ENCODE data around the gene FUZ. TPM values are rescaled to one million over a fixed set of nuclear protein-coding genes. Genes with fewer than 3 reads are reported as not detected.

The FUZ gene
- total RNA-seq, 1 donor from 2014 or later: 13.2 TPM

DNA sequence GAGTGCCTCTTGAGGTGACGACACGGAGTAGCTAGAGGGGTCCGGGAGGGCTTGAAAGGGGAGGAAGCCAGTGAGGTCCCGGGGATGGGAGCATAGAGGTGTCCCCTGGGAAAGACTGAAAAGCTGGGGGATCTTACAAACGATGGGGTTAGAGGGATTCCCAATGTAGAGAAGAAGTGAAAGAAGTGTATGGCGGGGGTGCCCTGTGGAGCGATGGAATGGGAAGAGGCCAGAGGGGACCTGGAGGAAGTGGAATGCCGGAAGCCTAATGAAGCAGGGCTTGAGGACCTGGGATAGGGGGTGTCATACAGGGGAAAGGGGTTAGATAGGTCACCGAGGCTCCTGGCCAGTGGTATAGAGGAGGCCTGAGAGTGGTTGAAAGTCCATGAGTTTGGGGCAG, 45.7 kb downstream of the FUZ start:
- peak overlapping the region; percentile 77 for H3K4me3 ChIP-seq (ENCODE audit: low read depth, low read length)
- DNase-seq (ENCODE audit: low read depth): no peak
- H3K36me3 ChIP-seq (ENCODE audit: control insufficient read depth, insufficient read depth, low read length): no peaks in the 10 kb centered on the region
- TF ChIP-seq, protein P1, sequence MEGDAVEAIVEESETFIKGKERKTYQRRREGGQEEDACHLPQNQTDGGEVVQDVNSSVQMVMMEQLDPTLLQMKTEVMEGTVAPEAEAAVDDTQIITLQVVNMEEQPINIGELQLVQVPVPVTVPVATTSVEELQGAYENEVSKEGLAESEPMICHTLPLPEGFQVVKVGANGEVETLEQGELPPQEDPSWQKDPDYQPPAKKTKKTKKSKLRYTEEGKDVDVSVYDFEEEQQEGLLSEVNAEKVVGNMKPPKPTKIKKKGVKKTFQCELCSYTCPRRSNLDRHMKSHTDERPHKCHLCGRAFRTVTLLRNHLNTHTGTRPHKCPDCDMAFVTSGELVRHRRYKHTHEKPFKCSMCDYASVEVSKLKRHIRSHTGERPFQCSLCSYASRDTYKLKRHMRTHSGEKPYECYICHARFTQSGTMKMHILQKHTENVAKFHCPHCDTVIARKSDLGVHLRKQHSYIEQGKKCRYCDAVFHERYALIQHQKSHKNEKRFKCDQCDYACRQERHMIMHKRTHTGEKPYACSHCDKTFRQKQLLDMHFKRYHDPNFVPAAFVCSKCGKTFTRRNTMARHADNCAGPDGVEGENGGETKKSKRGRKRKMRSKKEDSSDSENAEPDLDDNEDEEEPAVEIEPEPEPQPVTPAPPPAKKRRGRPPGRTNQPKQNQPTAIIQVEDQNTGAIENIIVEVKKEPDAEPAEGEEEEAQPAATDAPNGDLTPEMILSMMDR (IDR thresholded peaks at IDR 0.05; ENCODE audit: insufficient read depth, low read length, poor library complexity, severe bottlenecking): no peak
- no peaks in the 10 kb centered on the region for H3K27me3 ChIP-seq (ENCODE audit: control insufficient read depth, insufficient read depth, low read length)

DNA sequence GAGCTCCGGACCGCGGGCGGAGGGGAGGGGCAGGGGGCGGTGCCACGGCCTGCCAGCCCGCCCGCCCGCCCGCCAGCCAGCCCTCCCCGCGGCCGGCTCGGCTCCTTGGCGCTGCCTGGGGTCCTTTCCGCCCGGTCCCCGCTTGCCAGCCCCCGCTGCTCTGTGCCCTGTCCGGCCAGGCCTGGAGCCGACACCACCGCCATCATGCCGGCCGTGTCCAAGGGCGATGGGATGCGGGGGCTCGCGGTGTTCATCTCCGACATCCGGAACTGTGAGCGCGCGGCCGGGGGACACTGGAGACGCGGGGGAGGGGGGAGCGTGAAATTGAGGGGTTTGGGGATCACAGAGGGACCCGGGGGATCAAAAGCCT, 46.2 kb downstream of the FUZ start, which contains the start of gene AP2A1:
Gene AP2A1, plus strand, starts transcription at position 72 of the 370 bp plus-strand sequence. Its CDS starts 133 bp downstream, at position 205.
- TF ChIP-seq, protein P1 (IDR thresholded peaks at IDR 0.05; ENCODE audit: insufficient read depth, low read length, poor library complexity, severe bottlenecking): no peak
- H3K36me3 ChIP-seq (ENCODE audit: control insufficient read depth, insufficient read depth, low read length): no peaks in the 10 kb centered on the region
- peak within 1 kb of the TSS; percentile 77 for H3K4me3 ChIP-seq (ENCODE audit: low read depth, low read length)
- DNase-seq (ENCODE audit: low read depth): no peak
- no peaks in the 10 kb centered on the region for H3K27me3 ChIP-seq (ENCODE audit: control insufficient read depth, insufficient read depth, low read length)

DNA sequence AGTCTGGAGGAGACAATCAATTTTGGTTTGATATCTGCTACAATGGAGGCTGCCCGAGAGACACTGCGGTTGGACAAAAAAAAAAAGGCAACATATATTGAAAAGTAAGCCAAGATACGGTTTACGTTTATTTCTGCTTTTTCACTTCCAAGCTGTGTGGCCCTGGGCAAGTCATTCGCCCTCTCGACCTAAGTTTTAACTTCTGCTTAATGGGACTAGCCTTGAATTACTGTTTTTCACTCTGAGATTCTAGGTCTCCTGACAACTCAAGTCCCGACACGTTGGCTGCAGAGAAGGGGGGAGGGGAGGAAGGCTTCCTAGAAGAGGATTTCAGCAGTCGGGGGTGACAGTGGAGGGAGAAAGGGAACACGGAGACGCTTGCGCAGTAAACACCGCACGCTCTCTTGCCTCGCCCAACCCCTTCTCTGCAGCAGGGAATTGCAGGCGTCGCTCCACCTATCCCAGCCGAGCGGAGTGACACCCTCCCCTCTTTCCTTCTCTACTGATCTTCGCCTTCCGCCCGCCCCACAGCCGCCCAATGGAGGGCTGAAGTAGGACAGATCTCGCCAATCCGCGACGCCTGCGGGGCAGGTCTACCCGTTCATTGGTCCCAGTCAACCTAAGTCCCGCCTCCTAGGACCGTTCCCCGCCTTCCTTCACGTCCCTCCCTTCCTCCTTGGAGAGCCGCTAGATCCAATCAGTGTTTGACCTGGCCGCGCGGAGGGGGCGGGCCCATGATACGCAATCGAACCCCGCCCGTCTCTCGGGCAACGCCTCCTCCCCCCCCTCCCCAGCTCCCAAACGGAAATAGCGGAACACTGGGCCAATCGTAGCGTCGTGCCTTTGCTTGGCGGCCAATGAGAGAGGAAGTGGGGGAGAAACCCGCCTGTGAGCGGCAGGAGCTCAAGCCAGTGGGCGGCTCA, 46.8 kb downstream of the FUZ start:
- TF ChIP-seq, protein P1 (IDR thresholded peaks at IDR 0.05; ENCODE audit: insufficient read depth, low read length, poor library complexity, severe bottlenecking): no peak

DNA sequence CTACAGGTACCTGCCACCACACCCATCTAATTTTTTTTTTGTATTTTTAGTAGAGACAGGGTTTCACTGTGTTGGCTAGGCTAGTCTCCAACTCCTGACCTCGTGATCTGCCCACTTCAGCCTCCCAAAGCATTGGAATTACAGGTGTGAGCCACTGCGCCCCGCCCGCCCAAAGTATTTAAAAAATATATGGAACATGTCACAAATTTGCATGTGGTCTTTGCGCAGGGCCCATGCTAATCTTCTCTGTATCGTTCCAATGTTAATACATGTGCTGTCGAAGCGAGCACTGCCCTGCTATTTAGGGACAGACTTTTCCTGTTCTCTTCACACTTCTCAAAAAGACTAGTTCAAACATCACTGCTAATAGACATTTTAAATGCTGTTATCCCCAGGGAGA, 48.8 kb downstream of the FUZ start:
- TF ChIP-seq, protein P1 (IDR thresholded peaks at IDR 0.05; ENCODE audit: insufficient read depth, low read length, poor library complexity, severe bottlenecking): no peak
- no peaks in the 10 kb centered on the region for H3K27me3 ChIP-seq (ENCODE audit: control insufficient read depth, insufficient read depth, low read length)
- H3K36me3 ChIP-seq (ENCODE audit: control insufficient read depth, insufficient read depth, low read length): no peaks in the 10 kb centered on the region
- no peak for DNase-seq (ENCODE audit: low read depth)
- H3K4me3 ChIP-seq (ENCODE audit: low read depth, low read length): no peak overlapping the region

More for the DNA sequence above, 46.8 kb downstream of the FUZ start:
- peak; percentile 98 for DNase-seq (ENCODE audit: low read depth)
- Histone ChIP-seq H3K27me3 (ENCODE audit: control insufficient read depth, insufficient read depth, low read length) (no peaks in the 10 kb centered on the region), H3K4me3 (ENCODE audit: low read depth, low read length) (peak overlapping the region; percentile 28), H3K36me3 (ENCODE audit: control insufficient read depth, insufficient read depth, low read length) (no peaks in the 10 kb centered on the region)

DNA sequence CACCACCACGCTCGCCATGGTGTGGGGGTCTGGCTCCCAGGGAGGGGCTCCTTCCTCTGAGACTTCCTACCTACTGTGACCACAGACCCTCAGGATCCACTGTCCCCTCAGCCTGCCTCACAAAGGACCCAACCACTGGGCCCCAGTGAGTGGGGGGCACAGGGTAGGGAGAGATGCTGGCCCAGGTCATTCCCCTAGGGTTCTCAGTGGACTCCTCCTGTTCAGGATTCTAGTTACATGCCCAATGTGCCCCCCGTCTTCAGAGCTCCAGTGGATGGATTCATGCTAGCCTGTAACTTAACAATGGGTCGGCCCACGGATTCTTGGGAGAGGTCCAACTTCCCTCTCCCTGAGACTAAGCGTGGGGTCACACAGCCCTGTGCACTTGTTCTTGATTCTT, 49.9 kb downstream of the FUZ start, which contains the start of gene TSKS:
Gene TSKS, minus strand, starts transcription at position 77 of the 400 bp plus-strand sequence. Its CDS starts 59 bp downstream, at position 18.
- TF ChIP-seq, protein P1 (IDR thresholded peaks at IDR 0.05; ENCODE audit: insufficient read depth, low read length, poor library complexity, severe bottlenecking): no peak
- no peaks in the 10 kb centered on the region for H3K36me3 ChIP-seq (ENCODE audit: control insufficient read depth, insufficient read depth, low read length)
- no peaks in the 10 kb centered on the region for H3K27me3 ChIP-seq (ENCODE audit: control insufficient read depth, insufficient read depth, low read length)
- no peak for DNase-seq (ENCODE audit: low read depth)
- no peak within 1 kb of the TSS for H3K4me3 ChIP-seq (ENCODE audit: low read depth, low read length)
